HEK293 (cell line): Measurements from ENCODE around the gene MAGEC1.

Experiments
- CTCF ChIA-PET: fragments of 350-600 bp; formaldehyde crosslinking; extraction: SDS; loops from one replicate; lab custom pipeline; 2021; ENCODE audit warnings: antibody characterized with exemption; lab: Yijun Ruan, JAX
- POLR2A ChIA-PET: fragments of 300-600 bp; formaldehyde crosslinking; extraction: SDS; loops from one replicate; lab custom pipeline; 2020; ENCODE audit warnings: antibody characterized with exemption, inconsistent platforms; lab: Yijun Ruan, JAX
- H3K27ac ChIP-seq: fragments of 200-500 bp; sonication (Bioruptor generic); 2 replicates; pipeline ENCODE4 v1.5.1; 2014; ENCODE audit warnings: low read depth, low read length, control low read depth, inconsistent platforms; ENCODE audit errors: extremely low read depth
- H3K36me3 ChIP-seq, 2 experiments: fragments of 200-500 bp in 1 of 2; sonication (Bioruptor generic) in 1 of 2; 1 replicate in 1 of 2; 2 replicates in 1 of 2; pipeline ENCODE4 v1.5.1; 2014 to 2017; ENCODE audit warnings: inconsistent platforms in 2 of 2, low read length in 2 of 2; ENCODE audit not compliant: control insufficient read depth in 2 of 2, insufficient read depth in 1 of 2
- H3K4me1 ChIP-seq: fragments of 200-500 bp; sonication (Bioruptor generic); 2 replicates; pipeline ENCODE4 v1.5.1; 2014; ENCODE audit warnings: mild to moderate bottlenecking, low read length, inconsistent platforms; ENCODE audit not compliant: control insufficient read depth, insufficient read depth
- H3K4me3 ChIP-seq: 2 replicates; pipeline ENCODE4 v1.5.1; 2011; ENCODE audit warnings: low read depth, mild to moderate bottlenecking, control low read depth, low read length, moderate library complexity
- H3K9me3 ChIP-seq: fragments of 200-500 bp; sonication (Bioruptor generic); 2 replicates; pipeline ENCODE4 v1.5.1; 2014; ENCODE audit warnings: low read depth, low read length, inconsistent platforms; ENCODE audit not compliant: control insufficient read depth, insufficient read depth
- GLI4 ChIP-seq: fragments of 450-650 bp; formaldehyde crosslinking; IDR thresholded peaks from 2 replicates; pipeline ENCODE4 v1.5.1; 2016; ENCODE audit warnings: missing biosample characterization, missing genetic modification characterization
- HOXD13 ChIP-seq: sonication (generic); formaldehyde crosslinking; IDR thresholded peaks from 2 replicates; pipeline ENCODE4 v1.8.0; 2022; ENCODE audit warnings: missing genetic modification reagents, borderline replicate concordance
- KLF7 ChIP-seq: fragments of 450-650 bp; formaldehyde crosslinking; IDR thresholded peaks from 2 replicates; pipeline ENCODE4 v1.5.1; 2016; ENCODE audit warnings: missing biosample characterization, missing genetic modification characterization, borderline replicate concordance
- SCRT2 ChIP-seq: fragments of 450-650 bp; formaldehyde crosslinking; IDR thresholded peaks from 2 replicates; pipeline ENCODE4 v1.5.1; 2016; ENCODE audit warnings: missing biosample characterization, missing genetic modification characterization
- SP3 ChIP-seq: fragments of 450-650 bp; formaldehyde crosslinking; IDR thresholded peaks from 2 replicates; pipeline ENCODE4 v1.5.1; 2016; ENCODE audit warnings: missing biosample characterization, missing genetic modification characterization
- ZBTB20 ChIP-seq: fragments of 450-650 bp; formaldehyde crosslinking; IDR thresholded peaks from 2 replicates; pipeline ENCODE4 v1.5.1; 2016; ENCODE audit warnings: missing biosample characterization, missing genetic modification characterization
- ZNF155 ChIP-seq: fragments of 450-650 bp; formaldehyde crosslinking; IDR thresholded peaks from 2 replicates; pipeline ENCODE4 v1.5.1; 2016; ENCODE audit warnings: missing biosample characterization, missing genetic modification characterization
- ZNF2 ChIP-seq: fragments of 450-650 bp; formaldehyde crosslinking; IDR thresholded peaks from 2 replicates; pipeline ENCODE4 v1.5.1; 2016; ENCODE audit warnings: missing biosample characterization, missing genetic modification characterization
- ZNF202 ChIP-seq: fragments of 450-650 bp; formaldehyde crosslinking; IDR thresholded peaks from 2 replicates; pipeline ENCODE4 v1.5.1; 2016; ENCODE audit warnings: missing biosample characterization, missing genetic modification characterization, borderline replicate concordance
- ZNF214 ChIP-seq: fragments of 450-650 bp; formaldehyde crosslinking; IDR thresholded peaks from 2 replicates; pipeline ENCODE4 v1.5.1; 2017; ENCODE audit warnings: missing biosample characterization, mild to moderate bottlenecking, missing genetic modification characterization, borderline replicate concordance
- ZNF350 ChIP-seq: fragments of 450-650 bp; formaldehyde crosslinking; IDR thresholded peaks from 2 replicates; pipeline ENCODE4 v1.5.0; 2017; ENCODE audit warnings: missing biosample characterization, mild to moderate bottlenecking, missing genetic modification characterization
- TF ChIP-seq, protein P1 (sequence below): fragments of 450-650 bp; formaldehyde crosslinking; IDR thresholded peaks from 2 replicates; pipeline ENCODE4 v1.5.1; 2016; ENCODE audit warnings: missing biosample characterization, missing genetic modification characterization
- TF ChIP-seq, protein P2 (sequence below): fragments of 450-650 bp; formaldehyde crosslinking; IDR thresholded peaks from 2 replicates; pipeline ENCODE4 v1.5.1; 2016; ENCODE audit warnings: missing biosample characterization, missing genetic modification characterization, low read depth

MAGEC1 gene, protein sequence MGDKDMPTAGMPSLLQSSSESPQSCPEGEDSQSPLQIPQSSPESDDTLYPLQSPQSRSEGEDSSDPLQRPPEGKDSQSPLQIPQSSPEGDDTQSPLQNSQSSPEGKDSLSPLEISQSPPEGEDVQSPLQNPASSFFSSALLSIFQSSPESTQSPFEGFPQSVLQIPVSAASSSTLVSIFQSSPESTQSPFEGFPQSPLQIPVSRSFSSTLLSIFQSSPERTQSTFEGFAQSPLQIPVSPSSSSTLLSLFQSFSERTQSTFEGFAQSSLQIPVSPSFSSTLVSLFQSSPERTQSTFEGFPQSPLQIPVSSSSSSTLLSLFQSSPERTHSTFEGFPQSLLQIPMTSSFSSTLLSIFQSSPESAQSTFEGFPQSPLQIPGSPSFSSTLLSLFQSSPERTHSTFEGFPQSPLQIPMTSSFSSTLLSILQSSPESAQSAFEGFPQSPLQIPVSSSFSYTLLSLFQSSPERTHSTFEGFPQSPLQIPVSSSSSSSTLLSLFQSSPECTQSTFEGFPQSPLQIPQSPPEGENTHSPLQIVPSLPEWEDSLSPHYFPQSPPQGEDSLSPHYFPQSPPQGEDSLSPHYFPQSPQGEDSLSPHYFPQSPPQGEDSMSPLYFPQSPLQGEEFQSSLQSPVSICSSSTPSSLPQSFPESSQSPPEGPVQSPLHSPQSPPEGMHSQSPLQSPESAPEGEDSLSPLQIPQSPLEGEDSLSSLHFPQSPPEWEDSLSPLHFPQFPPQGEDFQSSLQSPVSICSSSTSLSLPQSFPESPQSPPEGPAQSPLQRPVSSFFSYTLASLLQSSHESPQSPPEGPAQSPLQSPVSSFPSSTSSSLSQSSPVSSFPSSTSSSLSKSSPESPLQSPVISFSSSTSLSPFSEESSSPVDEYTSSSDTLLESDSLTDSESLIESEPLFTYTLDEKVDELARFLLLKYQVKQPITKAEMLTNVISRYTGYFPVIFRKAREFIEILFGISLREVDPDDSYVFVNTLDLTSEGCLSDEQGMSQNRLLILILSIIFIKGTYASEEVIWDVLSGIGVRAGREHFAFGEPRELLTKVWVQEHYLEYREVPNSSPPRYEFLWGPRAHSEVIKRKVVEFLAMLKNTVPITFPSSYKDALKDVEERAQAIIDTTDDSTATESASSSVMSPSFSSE

DNA sequence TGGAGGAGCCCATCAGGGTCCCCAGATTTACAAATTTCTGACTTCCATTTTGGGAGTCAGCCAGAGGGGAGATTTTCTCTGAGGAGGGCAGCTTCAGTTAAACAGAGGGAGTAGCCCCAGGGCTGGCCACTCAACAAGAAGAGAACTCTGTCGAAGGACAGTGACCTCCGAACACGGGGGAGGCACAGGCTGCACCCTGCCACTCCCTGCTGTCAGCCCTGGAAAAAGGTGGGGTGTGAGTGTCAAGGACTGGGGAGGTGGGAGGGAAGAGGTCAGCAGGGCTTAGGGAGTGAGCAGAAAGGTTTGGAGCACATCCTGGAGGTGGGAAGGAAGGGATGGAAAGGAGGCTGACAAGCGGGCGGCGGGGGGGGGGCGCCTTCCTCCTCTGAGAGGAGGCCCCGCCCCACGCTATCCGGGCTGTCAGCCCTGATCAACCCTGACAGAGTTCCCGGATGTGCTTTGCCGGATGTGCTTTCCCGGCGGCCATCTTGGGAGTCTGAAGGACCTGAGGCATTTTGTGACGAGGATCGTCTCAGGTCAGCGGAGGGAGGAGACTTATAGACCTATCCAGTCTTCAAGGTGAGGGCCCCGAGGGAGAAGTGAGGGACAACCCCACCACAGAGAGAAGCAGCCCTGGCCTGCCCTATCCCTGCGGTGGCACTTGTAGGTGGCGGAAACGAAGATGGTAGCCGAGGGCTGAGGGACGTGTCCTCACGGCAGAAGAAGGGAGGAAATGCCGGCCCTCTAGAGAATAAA is at the start of gene MAGEC1:
Gene MAGEC1 (plus strand): TSS at position 495 of the 756 bp plus-strand sequence. CDS start 1,179 bp downstream, outside the sequence.
- no peaks in the 10 kb centered on the region; the same call in 1 of the 2 replicates for H3K9me3 ChIP-seq
- no peaks in the 10 kb centered on the region for H3K4me1 ChIP-seq
- H3K4me3 ChIP-seq, result no peak within 1 kb of the TSS
- H3K36me3 ChIP-seq, result no peaks in the 10 kb centered on the region
- CTCF ChIA-PET, result no interaction called here
- POLR2A ChIA-PET, result no interaction called here
- no peak for TF ChIP-seq SP3 (tag by site-specific recombination)
- no peak for TF ChIP-seq GLI4 (tag by site-specific recombination)
- TF ChIP-seq ZNF350 (tag by site-specific recombination), result no peak
- TF ChIP-seq, protein P1, sequence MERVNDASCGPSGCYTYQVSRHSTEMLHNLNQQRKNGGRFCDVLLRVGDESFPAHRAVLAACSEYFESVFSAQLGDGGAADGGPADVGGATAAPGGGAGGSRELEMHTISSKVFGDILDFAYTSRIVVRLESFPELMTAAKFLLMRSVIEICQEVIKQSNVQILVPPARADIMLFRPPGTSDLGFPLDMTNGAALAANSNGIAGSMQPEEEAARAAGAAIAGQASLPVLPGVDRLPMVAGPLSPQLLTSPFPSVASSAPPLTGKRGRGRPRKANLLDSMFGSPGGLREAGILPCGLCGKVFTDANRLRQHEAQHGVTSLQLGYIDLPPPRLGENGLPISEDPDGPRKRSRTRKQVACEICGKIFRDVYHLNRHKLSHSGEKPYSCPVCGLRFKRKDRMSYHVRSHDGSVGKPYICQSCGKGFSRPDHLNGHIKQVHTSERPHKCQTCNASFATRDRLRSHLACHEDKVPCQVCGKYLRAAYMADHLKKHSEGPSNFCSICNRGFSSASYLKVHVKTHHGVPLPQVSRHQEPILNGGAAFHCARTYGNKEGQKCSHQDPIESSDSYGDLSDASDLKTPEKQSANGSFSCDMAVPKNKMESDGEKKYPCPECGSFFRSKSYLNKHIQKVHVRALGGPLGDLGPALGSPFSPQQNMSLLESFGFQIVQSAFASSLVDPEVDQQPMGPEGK (tag by site-specific recombination), result no peak
- no peak for TF ChIP-seq HOXD13 (CRISPR knock-in tag)
- TF ChIP-seq SCRT2 (tag by site-specific recombination), result no peak
- no peak for TF ChIP-seq ZBTB20
- no peak for TF ChIP-seq ZNF155 (tag by site-specific recombination)
- no peak for TF ChIP-seq ZNF202 (tag by site-specific recombination)
- no peak within 1 kb of the TSS for H3K27ac ChIP-seq

DNA sequence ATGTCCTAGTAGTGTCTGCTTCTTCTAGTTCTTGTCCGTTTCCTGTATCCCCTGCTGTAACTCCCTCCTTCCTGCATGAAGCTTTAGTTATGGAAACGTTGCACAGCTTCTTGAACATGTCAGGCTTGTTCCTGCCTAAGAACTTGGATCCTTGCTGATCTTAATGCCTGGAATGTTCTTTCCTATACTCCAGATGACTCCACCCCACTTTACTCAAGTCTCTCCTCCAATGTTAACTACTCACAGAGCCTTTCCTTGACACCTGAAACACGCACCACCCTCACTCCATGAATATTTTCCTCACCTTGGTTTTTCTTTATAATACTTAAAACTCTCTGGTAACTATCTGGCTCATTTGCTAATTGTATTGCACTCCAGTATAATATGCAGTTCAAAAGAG is 46.2 kb upstream of the MAGEC1 start:
- ChIA-PET POLR2A (no interaction called here), CTCF (no interaction called here)
- H3K27ac ChIP-seq, result no peak overlapping the region
- TF ChIP-seq, protein P2, sequence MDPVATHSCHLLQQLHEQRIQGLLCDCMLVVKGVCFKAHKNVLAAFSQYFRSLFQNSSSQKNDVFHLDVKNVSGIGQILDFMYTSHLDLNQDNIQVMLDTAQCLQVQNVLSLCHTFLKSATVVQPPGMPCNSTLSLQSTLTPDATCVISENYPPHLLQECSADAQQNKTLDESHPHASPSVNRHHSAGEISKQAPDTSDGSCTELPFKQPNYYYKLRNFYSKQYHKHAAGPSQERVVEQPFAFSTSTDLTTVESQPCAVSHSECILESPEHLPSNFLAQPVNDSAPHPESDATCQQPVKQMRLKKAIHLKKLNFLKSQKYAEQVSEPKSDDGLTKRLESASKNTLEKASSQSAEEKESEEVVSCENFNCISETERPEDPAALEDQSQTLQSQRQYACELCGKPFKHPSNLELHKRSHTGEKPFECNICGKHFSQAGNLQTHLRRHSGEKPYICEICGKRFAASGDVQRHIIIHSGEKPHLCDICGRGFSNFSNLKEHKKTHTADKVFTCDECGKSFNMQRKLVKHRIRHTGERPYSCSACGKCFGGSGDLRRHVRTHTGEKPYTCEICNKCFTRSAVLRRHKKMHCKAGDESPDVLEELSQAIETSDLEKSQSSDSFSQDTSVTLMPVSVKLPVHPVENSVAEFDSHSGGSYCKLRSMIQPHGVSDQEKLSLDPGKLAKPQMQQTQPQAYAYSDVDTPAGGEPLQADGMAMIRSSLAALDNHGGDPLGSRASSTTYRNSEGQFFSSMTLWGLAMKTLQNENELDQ (tag by site-specific recombination), result no peak
- TF ChIP-seq ZNF2 (no peak), ZNF214 (tag by site-specific recombination) (no peak), KLF7 (tag by site-specific recombination) (no peak)
- TF ChIP-seq, protein P1 (tag by site-specific recombination), result no peak
- no peaks in the 10 kb centered on the region for H3K9me3 ChIP-seq
- no peaks in the 10 kb centered on the region for H3K36me3 ChIP-seq
- H3K4me3 ChIP-seq, result no peak overlapping the region
- no peaks in the 10 kb centered on the region for H3K4me1 ChIP-seq
